CD4-positive, alpha-beta T cell treated with Interleukin-1 beta for 1 hour (primary cell): ENCODE data around the gene DLG4.
"Not testable (repeated sequence)": the region's sequence is repeated elsewhere in the genome, so short reads cannot be mapped to it uniquely, and the experiment has no call there.

Source experiments
- DNase-seq, 2 donors: peaks; one replicate each; pipeline ENCODE4 v3.0.0-alpha.2; 2020 to 2022

Gene DLG4

DNA sequence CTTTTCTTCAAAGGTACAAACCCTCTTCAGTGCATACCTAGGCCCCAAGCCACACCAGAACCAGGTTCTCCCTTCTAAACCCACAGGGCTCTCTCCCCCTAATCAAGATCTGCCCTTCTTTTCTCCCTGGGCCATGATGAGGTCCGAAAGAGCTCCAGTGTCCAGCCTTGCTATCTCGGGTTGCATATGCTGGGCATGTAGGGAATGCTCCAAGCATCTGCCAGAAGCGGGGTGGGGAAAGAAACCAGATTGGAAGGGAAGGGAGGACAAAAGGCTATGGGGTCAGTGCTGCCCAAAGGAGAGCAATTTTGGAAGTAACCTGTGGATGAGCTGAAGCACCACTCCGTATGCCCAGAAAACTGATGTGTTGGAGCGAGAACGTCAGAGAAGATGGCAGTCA, 29.6 kb upstream of the DLG4 start:
- DNase-seq = no peak

DNA sequence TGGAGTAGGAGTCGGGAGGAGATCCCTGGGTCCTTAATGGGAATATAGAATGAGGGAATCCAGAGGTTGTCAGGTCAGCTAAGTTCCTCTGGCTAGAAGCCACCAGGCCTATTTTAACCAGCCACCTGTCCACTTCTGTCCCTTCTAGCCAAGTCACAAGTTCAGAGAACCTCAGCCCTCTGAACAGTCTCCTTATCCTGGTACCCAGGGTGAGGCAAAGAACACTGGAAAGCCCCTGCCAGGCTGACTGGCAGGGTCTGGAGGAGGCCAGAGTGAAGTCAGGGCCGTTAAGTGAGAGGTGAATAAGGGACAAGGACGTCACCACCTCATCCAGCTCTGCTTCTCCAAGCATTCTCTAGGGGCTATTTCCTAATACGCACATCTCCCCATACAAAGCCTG, 29.2 kb upstream of the DLG4 start:
- no peak for DNase-seq

DNA sequence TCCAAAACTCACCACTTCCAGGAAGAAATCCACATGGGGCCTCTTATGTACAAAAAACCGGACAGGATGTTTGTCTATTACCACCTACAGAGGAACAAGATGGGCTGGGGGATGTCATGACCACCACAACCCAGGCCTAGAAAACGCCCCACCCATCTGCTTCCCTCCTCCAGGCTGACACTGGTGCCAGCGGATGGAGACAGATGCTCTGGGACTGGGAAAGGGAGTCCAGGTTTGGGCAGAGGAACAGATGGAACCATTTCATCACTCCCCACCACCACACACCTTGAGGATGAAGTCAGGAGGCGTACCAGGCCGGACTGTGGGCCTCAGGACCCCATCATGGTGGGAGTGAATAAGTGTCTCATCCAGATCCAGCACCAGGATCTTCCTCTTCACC, 27.1 kb upstream of the DLG4 start:
- no peak for DNase-seq

DNA sequence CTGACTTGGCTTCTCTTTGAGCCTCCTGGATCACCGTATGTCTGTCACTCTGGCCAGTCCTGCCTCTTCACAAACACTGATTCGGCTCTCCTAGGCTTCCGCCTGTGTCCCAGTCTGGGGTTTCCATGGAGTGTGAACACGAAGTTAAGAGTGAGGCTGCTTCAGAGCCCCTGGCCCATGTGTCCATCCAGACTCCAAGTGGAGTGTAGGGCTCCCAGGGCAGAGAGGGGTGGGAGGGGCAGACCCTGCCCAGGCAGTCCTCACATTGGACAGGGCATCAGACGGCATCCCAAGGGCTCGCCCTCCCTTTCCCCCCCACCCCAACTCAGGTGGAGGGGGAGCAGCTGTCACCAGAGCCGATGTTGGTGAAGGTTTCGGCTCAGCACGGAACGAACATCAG, 24.2 kb upstream of the DLG4 start:
- not testable (repeated sequence) for DNase-seq

DNA sequence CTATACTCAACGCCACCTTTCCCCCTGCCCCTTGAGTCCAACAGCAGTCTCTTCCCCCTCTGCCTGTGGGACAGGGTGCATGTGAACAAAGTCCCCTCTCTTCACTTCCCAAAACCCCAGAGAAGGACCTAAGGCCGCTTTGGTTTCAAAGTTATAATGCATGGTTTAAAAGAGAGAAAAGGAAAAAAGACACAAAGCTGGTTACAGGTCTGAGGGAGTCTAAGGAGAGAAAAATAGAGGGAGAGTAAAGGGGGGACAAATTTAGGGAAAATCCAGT, 23.8 kb upstream of the DLG4 start:
- no peak for DNase-seq

DNA sequence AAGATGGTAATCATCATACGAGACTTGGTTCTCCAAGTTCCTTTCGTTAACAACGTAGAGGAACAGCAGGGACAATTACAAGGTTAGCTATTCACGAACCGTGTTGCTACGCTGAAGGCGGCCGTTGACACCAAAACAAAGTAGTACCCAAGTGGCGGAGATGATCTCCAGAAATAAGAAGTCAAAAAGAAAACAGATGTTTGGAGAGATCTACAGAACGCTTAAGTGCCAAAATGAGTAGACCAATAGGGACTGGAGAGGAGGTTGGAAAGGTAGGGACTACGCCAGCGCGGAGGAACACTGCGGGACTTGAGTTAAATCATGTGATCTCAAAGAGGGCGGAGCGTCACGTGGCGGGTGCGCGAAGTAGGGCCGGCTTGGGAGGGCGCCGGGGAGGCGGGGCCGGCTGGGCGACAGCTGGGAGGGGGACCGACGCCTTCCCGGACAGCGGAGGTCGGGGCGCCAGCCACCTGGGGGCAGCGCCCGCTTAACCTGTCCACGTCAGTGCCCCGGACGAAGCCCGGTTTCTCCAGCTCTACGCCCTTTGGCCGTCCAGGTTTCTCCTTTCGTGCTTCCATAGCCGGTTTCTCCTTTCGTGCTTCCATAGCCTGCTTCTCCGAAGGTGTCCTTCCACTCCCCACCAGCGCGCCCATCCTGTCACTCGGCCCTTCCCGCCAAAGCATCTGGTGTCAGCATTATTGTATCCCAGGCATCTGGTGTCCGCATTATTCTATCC, 23.2 kb upstream of the DLG4 start:
- peak; percentile 93 to 94 for DNase-seq

DNA sequence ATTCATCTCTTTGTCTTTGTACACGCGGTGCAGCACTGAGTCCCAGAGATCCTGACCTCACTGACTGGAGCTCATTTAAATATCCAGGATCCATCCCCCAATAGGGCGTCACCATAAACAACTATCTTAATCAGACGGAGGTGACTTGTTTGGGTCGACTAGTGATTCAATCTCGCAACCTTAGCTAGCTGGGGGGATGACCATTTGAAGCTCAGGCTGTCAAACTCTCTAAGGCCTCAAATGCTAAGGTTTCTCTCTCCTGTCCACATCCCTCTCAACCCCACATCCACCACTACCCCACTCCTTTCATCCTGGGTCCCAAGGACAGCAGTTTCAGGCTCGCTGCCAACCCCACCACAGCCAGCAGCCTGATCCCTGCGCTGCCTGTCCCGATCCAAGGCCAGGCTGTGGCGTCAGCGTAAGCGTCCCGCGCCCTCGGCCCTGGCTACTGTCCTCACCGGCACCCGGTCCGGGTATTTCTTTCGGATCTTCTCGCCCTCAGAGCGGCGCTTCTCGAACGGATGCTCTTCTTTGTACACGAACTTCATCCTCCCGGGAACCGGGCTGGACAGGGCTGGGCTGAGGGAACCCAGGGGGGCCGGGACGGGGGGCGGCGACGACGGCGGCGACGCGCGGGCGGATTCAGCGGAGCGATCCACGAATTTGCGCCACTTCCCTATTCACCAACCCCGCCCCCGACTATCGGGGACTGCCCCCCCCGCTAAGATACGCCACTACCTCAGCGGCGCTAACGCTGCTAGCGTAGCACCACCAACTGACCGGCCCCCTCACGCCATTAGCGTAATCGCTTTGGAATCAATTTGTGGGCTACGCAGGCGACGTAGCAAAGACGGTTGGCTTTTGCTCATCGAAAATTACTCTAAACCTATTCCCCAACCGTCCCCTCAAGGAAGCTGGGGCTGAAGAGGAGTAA, 22.4 kb upstream of the DLG4 start, which contains the start of gene GABARAP:
GABARAP (minus strand) TSS at position 667 of the 934 bp plus-strand sequence; CDS start at position 548, 119 bp downstream.
- DNase-seq = peak; percentile 90 to 94

DNA sequence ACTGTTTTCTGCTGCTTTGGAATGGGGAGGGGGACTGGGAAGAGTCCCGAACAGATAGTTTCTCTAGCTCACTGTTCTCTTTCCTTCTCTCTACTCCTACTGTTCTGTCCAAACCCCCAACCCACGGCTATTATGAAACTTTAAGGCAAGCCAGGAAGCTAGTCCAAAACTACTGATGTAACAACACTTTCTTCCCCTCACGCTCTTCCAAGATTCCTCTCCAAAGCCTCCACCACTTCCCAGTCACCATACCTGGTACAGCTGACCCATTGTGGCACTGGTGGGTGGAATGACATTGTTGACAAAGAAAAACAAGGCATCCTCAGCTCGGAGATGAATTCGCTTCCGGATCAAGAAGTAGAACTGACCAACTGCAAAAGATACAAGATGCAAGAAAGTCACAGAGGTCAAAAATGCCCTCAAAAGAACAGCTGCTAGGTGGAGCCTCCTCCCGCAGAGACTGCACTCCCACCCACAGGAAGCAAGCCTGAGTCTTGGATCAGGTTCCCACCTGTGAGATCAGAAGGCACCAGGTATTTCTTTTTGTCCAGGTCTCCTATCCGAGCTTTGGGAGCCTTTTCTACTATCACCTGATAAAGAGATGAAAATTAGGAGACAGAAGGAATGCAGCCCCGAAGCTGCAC, 21.6 kb upstream of the DLG4 start:
- no peak for DNase-seq

DNA sequence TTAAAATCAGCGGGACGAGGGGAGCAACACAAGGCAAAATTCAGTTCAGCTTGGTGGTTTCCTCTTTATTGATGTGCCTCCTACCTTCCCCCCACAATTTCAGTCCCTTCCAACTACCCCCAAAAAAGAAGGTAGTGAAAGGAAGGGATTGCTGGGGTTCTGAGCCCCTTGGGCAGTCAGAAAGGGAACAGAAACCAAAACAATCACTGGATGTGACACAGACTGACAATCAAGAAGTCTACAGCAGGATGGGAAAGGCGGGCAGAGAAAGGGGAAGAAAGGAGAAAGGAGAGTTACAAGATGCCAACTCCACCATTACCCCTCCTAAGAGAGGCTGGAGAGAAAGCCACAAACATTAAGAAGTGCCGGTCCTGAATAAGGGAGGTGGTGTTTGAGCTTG, 20.7 kb upstream of the DLG4 start:
- DNase-seq = peak in 1 of 2 donors; percentile 31

DNA sequence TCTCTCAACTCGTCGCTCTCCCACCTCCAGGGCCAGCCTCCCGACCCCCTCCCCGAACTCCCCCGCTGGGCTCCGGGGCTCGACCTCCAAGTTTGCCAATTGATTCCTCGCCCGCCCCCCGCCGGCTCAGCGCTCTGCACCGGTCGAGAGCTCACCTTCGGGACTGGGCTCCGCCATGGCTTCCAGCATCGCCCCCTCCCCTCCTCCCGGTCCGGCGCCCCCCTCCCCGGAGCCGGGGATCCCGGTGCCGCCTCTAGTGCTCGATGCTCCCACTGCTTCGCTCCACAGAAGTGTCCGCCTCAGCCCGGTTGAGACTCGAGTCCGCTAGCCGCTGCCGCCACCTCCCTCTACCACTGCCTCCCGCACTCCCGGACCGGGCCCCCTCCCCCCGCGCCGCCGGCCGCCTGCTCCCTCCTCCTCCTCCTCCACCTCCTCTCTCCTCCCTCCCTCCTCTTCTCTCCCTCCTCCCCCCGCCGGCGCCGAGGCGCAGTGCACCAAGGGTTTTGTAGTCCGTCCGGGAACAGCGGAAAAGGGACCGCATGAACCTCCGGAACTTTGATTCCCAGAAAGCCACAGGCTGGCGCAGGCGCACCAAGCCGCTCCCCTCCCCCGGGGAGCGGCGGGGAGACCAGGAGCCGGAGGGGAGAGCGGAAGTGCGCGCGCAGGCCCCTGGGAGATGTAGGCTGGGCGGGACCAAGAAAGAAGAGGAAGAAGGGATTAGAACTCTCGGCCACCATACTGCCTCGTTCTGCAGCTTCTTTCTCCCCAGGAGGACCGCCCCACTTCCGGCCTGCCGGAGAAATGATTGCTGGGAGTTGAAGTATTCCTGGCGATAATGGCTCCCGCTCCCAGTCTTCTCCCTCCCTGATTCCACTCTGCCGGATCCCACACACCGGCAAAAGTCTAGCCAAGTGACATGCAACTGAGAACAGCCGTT, 19.7 kb upstream of the DLG4 start, which contains the start of gene PHF23:
PHF23 (minus strand) TSS at position 367 of the 937 bp plus-strand sequence; CDS start at position 189, 178 bp downstream.
- DNase-seq = peak; percentile 99

DNA sequence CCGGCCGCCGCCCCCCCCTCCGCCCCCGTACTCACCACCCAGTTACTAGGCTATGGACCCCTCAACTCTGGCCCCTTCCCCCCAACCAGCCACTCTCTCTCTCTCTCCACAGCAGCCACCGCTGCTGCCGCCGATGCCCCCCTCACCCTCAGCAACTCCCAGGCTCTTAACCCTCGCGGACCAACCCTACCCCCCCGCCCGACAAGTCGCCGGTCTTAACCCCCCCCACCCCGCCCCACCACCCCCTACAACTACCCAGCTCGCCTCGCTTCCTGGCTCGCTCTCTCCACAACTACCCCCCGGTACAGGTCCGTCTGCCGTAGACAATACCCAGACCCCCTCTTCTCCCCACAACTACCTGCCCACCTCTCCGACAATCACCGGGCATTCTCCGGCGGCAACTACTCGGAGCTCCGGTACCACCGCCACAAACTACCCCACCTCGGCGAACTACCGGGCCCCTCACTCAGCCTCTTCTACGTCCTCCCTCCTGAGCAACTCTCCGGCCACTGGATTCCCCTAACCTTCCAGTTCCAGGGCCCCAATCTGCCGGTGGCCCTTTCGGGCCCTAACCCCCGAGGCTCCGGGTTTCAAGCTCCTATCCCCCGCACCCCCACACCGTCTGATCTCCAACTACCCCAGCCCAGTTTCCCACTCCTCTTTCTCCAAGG, 18.9 kb upstream of the DLG4 start:
- DNase-seq = peak; percentile 52 to 62

DNA sequence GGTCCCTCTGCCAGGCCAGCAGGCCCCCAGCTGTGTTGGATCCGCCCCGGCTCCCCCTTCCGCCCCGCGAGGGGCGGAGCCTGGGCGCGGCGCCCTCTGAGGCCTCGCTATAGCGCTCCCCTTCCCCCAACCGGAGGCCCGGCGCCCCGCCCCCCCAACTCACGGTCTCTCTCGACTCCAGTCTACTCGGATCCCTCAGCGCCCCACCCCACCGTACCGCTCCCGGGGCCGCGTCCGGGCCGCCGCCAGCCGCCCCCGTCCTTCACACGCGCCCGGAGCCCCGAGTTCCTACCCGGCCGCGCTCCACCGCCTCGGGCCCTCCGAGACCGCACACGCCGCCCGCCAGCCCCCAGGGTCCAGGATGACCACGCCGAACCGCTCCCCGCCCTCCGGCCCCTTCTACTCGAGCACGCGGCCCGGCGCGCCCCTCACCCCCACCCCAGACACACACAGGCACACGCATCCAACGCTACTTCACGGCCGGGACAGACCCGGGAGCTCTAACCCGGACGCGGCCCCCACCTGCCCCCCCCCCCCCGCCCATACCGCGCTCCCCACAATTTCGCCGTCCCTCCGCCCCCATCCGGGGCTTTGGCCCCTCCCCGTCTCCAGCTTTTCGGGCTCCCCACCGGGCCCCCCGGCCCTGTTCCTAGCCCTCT, 18.3 kb upstream of the DLG4 start:
- peak; percentile 87 to 88 for DNase-seq

DNA sequence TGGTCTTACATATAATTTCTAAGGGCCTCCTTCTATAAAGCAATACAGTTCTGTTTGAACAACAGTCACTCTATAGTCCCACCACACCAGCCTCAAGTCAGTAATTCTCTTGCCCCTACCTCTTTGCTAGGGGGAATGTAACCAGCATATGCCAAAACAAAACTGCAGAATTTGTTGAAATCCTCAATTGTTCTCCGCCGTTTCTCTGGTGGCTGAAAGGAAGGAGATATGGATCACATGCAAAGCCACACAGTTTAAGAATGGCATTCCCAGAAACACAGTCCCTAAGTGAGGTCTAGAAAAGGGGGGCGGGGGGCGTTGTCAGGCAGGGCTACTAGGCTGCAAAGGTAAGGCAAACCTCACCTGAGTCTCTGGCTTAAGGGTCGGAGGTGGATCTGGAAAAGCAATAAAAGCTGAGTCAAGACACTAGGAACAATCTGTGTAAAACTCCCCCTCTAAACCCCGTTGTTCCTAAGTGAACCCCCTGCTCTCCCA, 17.7 kb upstream of the DLG4 start:
- no peak for DNase-seq

DNA sequence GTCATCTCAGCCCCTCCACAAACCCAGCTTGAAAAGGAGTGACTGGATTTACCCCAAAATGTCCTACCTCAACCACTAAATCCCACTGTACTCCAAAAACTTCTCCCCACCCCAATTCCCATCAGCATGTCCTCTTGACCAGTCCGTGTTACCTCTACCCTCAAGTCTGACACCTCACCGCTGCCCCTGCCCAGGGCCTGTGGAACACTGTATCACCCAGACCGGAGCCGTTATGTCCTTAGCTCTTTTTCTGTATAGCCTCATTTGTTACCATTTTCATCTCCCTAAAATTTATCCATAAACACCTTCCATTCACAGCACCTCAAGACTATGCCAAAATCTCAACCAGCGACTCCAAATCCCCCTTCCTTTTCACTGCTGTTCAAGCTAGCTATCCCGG, 17.2 kb upstream of the DLG4 start:
- DNase-seq = no peak

DNA sequence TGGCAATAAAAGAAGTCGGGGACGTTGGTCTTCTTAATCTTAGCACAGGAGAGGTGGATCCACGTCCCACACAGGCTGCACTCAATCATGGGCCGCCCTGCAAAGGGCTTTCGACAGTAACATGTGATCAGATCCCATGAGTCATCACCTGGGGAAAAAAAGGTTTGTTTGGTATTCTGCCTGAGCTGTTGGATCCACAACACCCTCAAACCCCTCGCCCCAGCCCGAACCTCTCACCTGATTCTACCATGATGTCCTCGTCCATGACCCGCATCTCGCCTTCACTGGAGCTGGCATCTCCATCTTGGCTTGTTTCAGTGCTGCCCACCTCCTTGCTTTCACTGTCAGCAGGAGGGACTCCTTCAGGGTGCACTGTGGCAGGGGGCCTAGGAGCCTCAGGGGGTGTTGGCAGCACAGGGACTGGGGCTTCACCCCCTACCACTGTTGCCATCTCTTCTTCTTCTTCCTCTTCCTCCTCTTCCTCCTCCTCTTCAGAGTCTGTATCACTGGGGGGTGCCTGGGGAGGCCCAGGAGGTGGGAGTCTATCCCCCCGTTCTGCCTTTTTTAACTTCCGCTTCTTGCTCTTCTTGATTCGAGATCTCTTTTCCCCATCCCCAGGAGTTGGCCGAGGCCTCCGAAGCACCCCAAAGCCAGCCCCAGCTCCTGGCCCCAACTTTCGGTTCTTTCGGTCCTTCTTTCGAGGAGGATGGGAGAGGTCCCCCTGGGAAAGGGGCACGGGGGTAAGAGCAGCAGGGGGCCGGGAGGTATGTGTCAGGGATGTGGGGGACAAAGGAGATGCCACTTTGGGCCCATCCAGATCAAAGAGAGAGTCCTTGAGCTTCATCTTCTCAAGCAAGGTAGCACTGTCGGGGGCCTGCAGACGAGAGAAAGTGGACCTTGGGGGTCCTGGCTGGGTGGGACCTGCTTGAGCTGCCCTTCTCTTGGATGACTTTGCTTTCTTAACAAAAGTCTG, 16.3 kb upstream of the DLG4 start:
- no peak for DNase-seq

DNA sequence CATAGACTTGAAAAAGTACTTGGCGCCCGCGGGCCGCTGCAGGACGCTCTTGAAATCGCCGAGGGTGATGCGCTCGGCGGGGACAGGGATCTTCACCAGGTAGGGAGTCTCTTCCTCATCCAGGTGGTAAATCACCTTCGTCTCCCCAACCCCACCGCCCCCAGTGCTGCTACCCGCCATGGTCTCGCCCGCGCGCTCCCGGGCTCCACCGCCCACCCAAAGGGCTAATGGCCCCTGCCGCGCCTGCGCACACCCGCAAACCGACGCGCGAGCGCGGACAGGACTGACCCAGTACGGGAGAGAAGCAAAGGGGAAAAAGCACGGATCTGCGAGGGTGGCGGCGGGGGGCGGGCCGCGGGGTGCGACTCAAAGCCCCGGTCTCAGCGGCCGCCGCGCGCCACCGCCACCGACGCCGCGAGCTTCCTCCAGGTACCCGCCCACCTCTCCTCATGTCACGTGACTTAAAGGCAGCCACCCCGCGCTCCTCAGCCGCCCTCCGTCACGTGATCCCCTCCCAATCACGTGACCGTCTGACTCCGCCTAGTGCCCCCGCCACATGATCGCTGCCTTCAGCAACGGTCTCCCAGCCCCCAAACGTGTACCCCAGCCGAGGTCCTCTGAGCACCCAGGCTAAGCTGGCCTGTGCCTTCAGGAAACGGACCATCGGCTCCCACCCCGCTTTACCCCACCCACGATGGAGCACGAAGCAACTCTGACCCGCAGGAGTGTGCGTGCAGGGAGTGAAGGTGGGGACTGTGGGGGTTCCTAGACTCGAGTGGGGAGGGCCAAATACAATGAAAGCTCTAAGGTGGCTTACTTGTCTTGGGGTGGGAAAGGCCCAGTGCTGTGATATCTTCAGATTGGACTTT, 14.7 kb upstream of the DLG4 start, which contains the start of gene DVL2:
DVL2 (minus strand) TSS at position 435 of the 869 bp plus-strand sequence; CDS start at position 180, 255 bp downstream.
- peak; percentile 95 for DNase-seq

DNA sequence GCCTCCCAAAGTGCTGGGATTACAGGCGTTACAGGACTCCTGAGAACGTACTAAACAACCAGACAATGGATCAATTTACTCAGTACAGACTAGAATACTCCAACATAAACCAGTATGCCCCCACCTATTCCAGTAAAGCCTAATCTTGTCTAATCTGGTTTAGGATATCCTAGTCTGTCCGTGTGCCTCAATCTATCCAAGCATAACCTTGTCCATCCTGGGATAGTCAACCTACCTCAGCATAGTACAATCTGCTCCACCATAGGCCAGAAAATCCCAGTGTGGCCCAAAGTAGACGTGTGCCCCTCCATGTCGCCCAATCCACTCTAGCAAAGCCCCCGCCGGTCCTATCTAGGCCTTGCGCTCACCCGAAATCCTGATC, 14.1 kb upstream of the DLG4 start:
- DNase-seq = no peak

DNA sequence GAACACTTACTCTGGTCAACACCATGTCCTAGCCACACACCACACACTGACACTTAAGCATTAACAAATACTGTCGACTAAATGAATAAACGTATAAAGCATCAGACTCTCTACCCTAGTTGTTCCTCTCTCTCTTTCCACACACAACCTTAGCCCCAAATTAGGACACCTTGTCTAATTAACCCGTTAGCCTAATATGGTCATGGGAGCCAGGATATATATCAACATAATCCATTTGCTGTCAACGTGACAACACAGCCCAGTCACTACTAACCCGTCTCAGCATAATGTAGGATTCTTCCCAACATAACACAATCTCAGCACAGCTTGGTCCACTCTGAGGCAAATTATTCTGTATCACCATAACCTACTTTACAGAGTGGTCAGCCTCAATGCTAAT, 12.5 kb upstream of the DLG4 start:
- no peak for DNase-seq

DNA sequence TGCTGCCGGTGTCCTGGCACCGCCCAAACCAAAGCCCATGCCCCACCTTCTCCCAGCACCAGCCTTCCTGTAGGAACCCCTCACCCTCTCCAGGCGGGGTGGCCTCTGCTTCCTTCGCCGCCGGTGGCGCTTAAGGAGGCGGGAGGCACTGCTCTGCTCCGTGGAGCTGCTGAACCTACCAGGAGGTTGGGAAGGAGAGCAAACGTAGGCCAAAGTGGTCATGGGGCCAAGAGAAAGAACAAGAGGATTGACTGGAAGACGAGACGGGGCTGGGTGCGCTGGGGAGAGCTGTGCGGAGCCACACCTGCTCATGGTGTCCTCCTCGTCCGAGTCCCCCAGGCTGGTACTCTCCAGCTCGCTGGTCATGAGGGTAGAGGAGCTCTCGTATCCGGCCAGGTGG, 9.9 kb upstream of the DLG4 start:
- no peak for DNase-seq
